Measurements from ENCODE around the gene ATP6V0E2. TPM values are rescaled to one million over a fixed set of nuclear protein-coding genes. Genes with fewer than 3 reads are reported as not detected.

The ATP6V0E2 gene
- total RNA-seq, 1 experiment from 2014 or later, result 25.5 TPM

GRCh38 chr7:149872419-149873073 is 1.2 kb upstream of the ATP6V0E2 start:
- H3K9me2 ChIP-seq (ENCODE audit: insufficient read depth), result no peaks in the 10 kb centered on the region
- H2AFZ ChIP-seq (ENCODE audit: low read depth, low read length, poor library complexity, severe bottlenecking), result peak overlapping the region; percentile 85
- DNase-seq (ENCODE audit: low read depth, low spot score) (no peak), ATAC-seq (peak; percentile 59)
- H3K4me2 ChIP-seq (ENCODE audit: low read length), result peak overlapping the region; percentile 96
- H3K79me2 ChIP-seq (ENCODE audit: insufficient read depth, low read length), result no peaks in the 10 kb centered on the region
- no peak for TF ChIP-seq ELF1 (IDR thresholded peaks at IDR 0.05; ENCODE audit: borderline replicate concordance, low read depth)
- no peak for TF ChIP-seq ATF3 (IDR thresholded peaks at IDR 0.05)
- TF ChIP-seq MAX (IDR thresholded peaks at IDR 0.05), result peak; percentile 73
- TF ChIP-seq ZFX (IDR thresholded peaks at IDR 0.05), result no peak
- TF ChIP-seq CTCF (IDR thresholded peaks at IDR 0.05 in 2 of 3, conservative IDR thresholded peaks at IDR 0.05 in 1 of 3; ENCODE audit: borderline replicate concordance in 1 of 3, insufficient read depth in 1 of 3, low read depth in 2 of 3, low read length in 2 of 3), result peak in 1 of 3 experiments; percentile 24; a peak in 2 of 6 replicates
- TF ChIP-seq JUND (IDR thresholded peaks at IDR 0.05), result no peak
- TF ChIP-seq SIN3A (IDR thresholded peaks at IDR 0.05; ENCODE audit: low read depth), result no peak
- TF ChIP-seq POLR2AphosphoS5 (IDR thresholded peaks at IDR 0.05; ENCODE audit: low read depth, low read length), result no peak
- ChIA-PET RAD21 (ENCODE audit: low non-redundant PET in 1 of 2, low total read pairs in 2 of 2, uncharacterized antibody in 2 of 2, unreplicated experiment in 2 of 2) (no interaction called here), CTCF (no interaction called here), POLR2A (no interaction called here)
- peak overlapping the region; percentile 75 for H3K9ac ChIP-seq (ENCODE audit: low read length)
- H3K36me3 ChIP-seq (ENCODE audit: control insufficient read depth in 1 of 2, insufficient read depth in 2 of 2, low read length in 2 of 2), result no peaks in the 10 kb centered on the region
- no peaks in the 10 kb centered on the region for H3K9me3 ChIP-seq (ENCODE audit: control insufficient read depth in 1 of 2, insufficient read depth in 1 of 2, low read depth in 1 of 2, low read length in 2 of 2)
- peak overlapping the region; percentile 60 for H3K27ac ChIP-seq (ENCODE audit: low read depth, low read length)
- peak overlapping the region; percentile 61 to 81 for H3K4me3 ChIP-seq (replicated peaks in 1 of 2; ENCODE audit: low read depth in 1 of 2, low read length in 2 of 2)
- H3K4me1 ChIP-seq (ENCODE audit: control insufficient read depth in 1 of 2, insufficient read depth in 2 of 2, low read length in 2 of 2), result peaks cover 9 to 25% of the 10 kb centered on the region in 2 experiments; a peak in 3 of 4 replicates
- H3K27me3 ChIP-seq (ENCODE audit: insufficient read depth, low read length), result no peaks in the 10 kb centered on the region
- no peaks in the 10 kb centered on the region for H4K20me1 ChIP-seq (ENCODE audit: insufficient read depth)
- intact Hi-C loops (cut with micrococcal nuclease), result loop anchor here (2.0 kb wide), 1 partner anchor 34 kb away; the partner anchor contains the start of gene ZNF862
- no TSS peak for BruUV-seq (replicated peaks)
